ENCODE results near the gene TMIGD3. TPM values are rescaled to one million over a fixed set of nuclear protein-coding genes. Genes with fewer than 3 reads are reported as not detected.

The TMIGD3 gene
- total RNA-seq, 1 experiment from 2014 or later, result not detected

DNA sequence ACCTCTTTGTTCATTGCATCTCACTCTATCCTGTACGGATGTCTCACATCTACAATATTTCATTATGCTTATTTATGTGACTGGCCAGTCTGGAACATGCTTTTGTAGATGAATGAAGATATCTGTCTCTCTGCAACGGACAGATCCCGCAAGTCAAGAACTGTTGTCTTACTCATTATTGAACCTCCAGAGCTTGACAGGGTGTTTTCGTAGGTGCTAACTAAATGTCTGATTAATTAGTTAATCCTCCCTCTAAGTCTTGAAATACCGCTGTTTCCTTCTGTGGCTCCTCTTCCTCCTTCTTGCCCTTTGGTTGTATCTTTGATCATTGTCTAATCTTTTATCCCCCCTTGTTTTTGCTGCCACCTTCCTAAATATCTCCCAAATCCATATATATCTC lies 32.8 kb downstream of the TMIGD3 start:
- TF ChIP-seq, protein P1, sequence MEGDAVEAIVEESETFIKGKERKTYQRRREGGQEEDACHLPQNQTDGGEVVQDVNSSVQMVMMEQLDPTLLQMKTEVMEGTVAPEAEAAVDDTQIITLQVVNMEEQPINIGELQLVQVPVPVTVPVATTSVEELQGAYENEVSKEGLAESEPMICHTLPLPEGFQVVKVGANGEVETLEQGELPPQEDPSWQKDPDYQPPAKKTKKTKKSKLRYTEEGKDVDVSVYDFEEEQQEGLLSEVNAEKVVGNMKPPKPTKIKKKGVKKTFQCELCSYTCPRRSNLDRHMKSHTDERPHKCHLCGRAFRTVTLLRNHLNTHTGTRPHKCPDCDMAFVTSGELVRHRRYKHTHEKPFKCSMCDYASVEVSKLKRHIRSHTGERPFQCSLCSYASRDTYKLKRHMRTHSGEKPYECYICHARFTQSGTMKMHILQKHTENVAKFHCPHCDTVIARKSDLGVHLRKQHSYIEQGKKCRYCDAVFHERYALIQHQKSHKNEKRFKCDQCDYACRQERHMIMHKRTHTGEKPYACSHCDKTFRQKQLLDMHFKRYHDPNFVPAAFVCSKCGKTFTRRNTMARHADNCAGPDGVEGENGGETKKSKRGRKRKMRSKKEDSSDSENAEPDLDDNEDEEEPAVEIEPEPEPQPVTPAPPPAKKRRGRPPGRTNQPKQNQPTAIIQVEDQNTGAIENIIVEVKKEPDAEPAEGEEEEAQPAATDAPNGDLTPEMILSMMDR (conservative IDR thresholded peaks at IDR 0.05), result no peak
- no peak for TF ChIP-seq EZH2 (IDR thresholded peaks at IDR 0.05; ENCODE audit: low read depth)
- ChIA-PET CTCF (no interaction called here), POLR2A (ENCODE audit: unreplicated experiment) (no interaction called here)
- Histone ChIP-seq H3K36me3 (ENCODE audit: low read depth) (no peaks in the 10 kb centered on the region), H3K27me3 (ENCODE audit: insufficient read depth, low read depth) (no peaks in the 10 kb centered on the region), H3K9me2 (ENCODE audit: insufficient read depth) (no peaks in the 10 kb centered on the region), H4K20me1 (ENCODE audit: insufficient read depth) (no peaks in the 10 kb centered on the region), H3K4me1 (replicated peaks; ENCODE audit: insufficient read depth) (no peaks in the 10 kb centered on the region), H3K9me3 (ENCODE audit: insufficient read depth, low read depth) (0 out of 2 replicates have a peak, but pooled peaks cover 2% of the 10 kb centered on the region), H3K4me2 (no peak overlapping the region), H3K27ac (no peak overlapping the region), H3F3A (ENCODE audit: insufficient read depth, low read depth) (no peaks in the 10 kb centered on the region), H3K4me3 (no peak overlapping the region), H3K79me2 (ENCODE audit: low read depth) (no peaks in the 10 kb centered on the region), H2AFZ (no peak overlapping the region)
- intact Hi-C loops (cut with micrococcal nuclease; ENCODE audit: unreplicated experiment), result no loop called here
- BruUV-seq (replicated peaks), result no TSS peak
- no peak for DNase-seq

DNA sequence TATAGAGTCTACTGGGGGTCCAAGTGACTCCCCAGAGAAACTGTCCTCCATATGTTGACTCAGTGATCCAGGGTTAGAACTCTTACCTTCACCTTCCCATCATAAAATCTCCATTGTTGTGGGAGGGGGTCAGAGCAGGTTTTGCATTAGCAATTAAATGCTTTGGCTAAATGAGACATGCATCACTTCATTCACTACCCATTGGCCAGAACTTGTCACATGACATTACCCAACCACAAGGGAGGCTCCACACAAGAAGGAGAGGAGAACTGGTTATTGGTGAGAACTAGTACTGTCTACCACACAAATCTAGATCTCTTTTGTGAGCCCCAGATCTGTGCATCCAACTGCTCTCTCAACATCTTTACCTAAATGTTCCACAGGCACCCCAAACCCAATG lies 33.9 kb downstream of the TMIGD3 start:
- BruUV-seq (replicated peaks), result no TSS peak
- no peaks in the 10 kb centered on the region for H3K9me2 ChIP-seq (ENCODE audit: insufficient read depth)
- H3K79me2 ChIP-seq (ENCODE audit: low read depth), result no peaks in the 10 kb centered on the region
- H3K4me2 ChIP-seq, result no peak overlapping the region
- H3K4me1 ChIP-seq (replicated peaks; ENCODE audit: insufficient read depth), result no peaks in the 10 kb centered on the region
- CTCF ChIA-PET, result no interaction called here
- POLR2A ChIA-PET (ENCODE audit: unreplicated experiment), result interaction anchor here (0.7 kb wide), 1 partner anchor 21 kb away, joined by 7 read pairs; the partner anchor contains the start of gene WDR77
- DNase-seq, result no peak
- no peak overlapping the region for H3K27ac ChIP-seq
- no peaks in the 10 kb centered on the region for H4K20me1 ChIP-seq (ENCODE audit: insufficient read depth)
- H3K36me3 ChIP-seq (ENCODE audit: low read depth), result no peaks in the 10 kb centered on the region
- H3K4me3 ChIP-seq, result no peak overlapping the region
- H3K9me3 ChIP-seq (ENCODE audit: insufficient read depth, low read depth), result 0 out of 2 replicates have a peak, but pooled peaks cover 2% of the 10 kb centered on the region
- no peaks in the 10 kb centered on the region for H3F3A ChIP-seq (ENCODE audit: insufficient read depth, low read depth)
- TF ChIP-seq EZH2 (IDR thresholded peaks at IDR 0.05; ENCODE audit: low read depth), result no peak
- TF ChIP-seq, protein P1 (conservative IDR thresholded peaks at IDR 0.05), result no peak
- H2AFZ ChIP-seq, result no peak overlapping the region
- intact Hi-C loops (cut with micrococcal nuclease; ENCODE audit: unreplicated experiment), result no loop called here
- H3K27me3 ChIP-seq (ENCODE audit: insufficient read depth, low read depth), result no peaks in the 10 kb centered on the region

DNA sequence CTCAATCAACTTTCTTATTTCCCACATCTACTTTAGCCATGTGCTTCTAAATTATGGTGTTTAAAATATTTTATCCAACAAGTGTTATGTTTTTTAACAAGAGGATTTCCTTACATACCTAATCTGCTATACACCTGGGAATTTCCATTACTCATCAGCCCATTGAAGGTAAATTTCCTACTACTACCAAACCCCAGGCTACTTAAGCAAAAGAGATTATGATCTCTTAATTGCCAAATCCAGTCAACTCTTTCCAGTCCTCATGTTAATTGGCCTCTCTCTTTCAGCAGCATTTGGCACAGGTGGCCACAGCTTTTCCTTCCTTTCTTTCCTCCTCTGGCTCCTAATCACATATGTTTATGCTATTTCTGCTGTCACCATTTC lies 34.7 kb downstream of the TMIGD3 start:
- Histone ChIP-seq H3K27ac (no peak overlapping the region), H2AFZ (no peak overlapping the region), H3K4me1 (replicated peaks; ENCODE audit: insufficient read depth) (no peaks in the 10 kb centered on the region), H3K36me3 (ENCODE audit: low read depth) (no peaks in the 10 kb centered on the region), H3K4me3 (no peak overlapping the region), H4K20me1 (ENCODE audit: insufficient read depth) (no peaks in the 10 kb centered on the region), H3F3A (ENCODE audit: insufficient read depth, low read depth) (no peaks in the 10 kb centered on the region), H3K9me3 (ENCODE audit: insufficient read depth, low read depth) (0 out of 2 replicates have a peak, but pooled peaks cover 2% of the 10 kb centered on the region), H3K79me2 (ENCODE audit: low read depth) (no peaks in the 10 kb centered on the region), H3K9me2 (ENCODE audit: insufficient read depth) (no peaks in the 10 kb centered on the region), H3K27me3 (ENCODE audit: insufficient read depth, low read depth) (no peaks in the 10 kb centered on the region), H3K4me2 (no peak overlapping the region)
- no TSS peak for BruUV-seq (replicated peaks)
- CTCF ChIA-PET, result interaction anchor here (0.6 kb wide), 1 partner anchor 200 kb away, joined by 4 read pairs; no protein-coding TSS in a partner anchor
- intact Hi-C loops (cut with micrococcal nuclease; ENCODE audit: unreplicated experiment), result no loop called here
- TF ChIP-seq EZH2 (IDR thresholded peaks at IDR 0.05; ENCODE audit: low read depth), result no peak
- TF ChIP-seq, protein P1 (conservative IDR thresholded peaks at IDR 0.05), result no peak
- POLR2A ChIA-PET (ENCODE audit: unreplicated experiment), result no interaction called here
- DNase-seq, result peak in 1 of 2 experiments; percentile 63
